Measurements from ENCODE around the gene PNMA8C. TPM values are rescaled to one million over a fixed set of nuclear protein-coding genes. Genes with fewer than 3 reads are reported as not detected.
A peak's percentile ranks its signal among the peaks of the same experiment; 100 is the strongest.

PNMA8C gene
- total and polyA plus RNA-seq, 2 experiments from 2014 or later = 0.44 to 2.3 TPM

GRCh38 chr19:46470376-46470775, 41.6 kb upstream of the PNMA8C start (continued):
- no peak for TF ChIP-seq EZH2phosphoT487 (IDR thresholded peaks at IDR 0.05; ENCODE audit: unreplicated experiment)
- no peak for TF ChIP-seq STAT1 (IDR thresholded peaks at IDR 0.05; ENCODE audit: unreplicated experiment)
- TF ChIP-seq ZNF114 (CRISPR knock-in tag; IDR thresholded peaks at IDR 0.05) = no peak
- TF ChIP-seq, protein P1, sequence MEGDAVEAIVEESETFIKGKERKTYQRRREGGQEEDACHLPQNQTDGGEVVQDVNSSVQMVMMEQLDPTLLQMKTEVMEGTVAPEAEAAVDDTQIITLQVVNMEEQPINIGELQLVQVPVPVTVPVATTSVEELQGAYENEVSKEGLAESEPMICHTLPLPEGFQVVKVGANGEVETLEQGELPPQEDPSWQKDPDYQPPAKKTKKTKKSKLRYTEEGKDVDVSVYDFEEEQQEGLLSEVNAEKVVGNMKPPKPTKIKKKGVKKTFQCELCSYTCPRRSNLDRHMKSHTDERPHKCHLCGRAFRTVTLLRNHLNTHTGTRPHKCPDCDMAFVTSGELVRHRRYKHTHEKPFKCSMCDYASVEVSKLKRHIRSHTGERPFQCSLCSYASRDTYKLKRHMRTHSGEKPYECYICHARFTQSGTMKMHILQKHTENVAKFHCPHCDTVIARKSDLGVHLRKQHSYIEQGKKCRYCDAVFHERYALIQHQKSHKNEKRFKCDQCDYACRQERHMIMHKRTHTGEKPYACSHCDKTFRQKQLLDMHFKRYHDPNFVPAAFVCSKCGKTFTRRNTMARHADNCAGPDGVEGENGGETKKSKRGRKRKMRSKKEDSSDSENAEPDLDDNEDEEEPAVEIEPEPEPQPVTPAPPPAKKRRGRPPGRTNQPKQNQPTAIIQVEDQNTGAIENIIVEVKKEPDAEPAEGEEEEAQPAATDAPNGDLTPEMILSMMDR (conservative IDR thresholded peaks at IDR 0.05; ENCODE audit: low read depth in 2 of 2) = no peak
- no peak for TF ChIP-seq JUNB (IDR thresholded peaks at IDR 0.05; ENCODE audit: unreplicated experiment)
- TF ChIP-seq REST (IDR thresholded peaks at IDR 0.05; ENCODE audit: unreplicated experiment) = no peak

DNA sequence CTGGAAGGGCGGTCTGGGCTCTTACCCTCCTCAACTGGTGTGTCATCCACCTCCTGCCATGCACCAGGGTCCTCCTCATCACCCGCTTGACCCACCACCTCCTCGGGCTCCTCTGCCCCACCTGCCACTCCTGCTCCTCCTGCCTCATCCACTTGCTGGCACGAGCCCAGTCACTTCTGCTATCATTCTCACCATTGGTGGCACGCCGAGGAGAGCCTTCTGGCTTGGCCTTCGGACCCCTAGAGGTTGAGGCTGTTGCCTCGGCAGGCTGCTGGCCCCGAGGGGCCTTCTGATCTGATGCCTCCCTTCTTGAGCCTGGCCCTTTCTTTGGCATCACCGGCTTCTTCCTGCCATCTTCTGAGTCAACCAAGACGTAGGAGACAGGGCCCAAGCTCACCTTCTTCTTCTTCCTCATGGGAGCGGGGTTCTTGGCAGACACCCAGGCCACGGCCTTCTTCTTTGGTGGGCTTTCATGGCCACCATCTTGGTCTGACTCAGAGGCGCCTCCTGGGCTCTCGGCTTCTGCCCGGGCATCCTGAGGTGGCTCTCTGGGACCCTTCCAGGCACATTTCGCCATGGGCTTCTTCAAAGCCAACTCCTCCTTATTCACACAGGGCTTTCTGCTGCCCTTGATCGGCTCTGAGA, 40.9 kb upstream of the PNMA8C start:
- no peaks in the 10 kb centered on the region for H4K20me1 ChIP-seq (replicated peaks; ENCODE audit: insufficient read depth)
- no peaks in the 10 kb centered on the region for H3K9me2 ChIP-seq (ENCODE audit: insufficient read depth)
- peaks cover 40% of the 10 kb centered on the region for H3K36me3 Mint-ChIP-seq (ENCODE audit: low read depth)
- no peaks in the 10 kb centered on the region for H3K36me3 ChIP-seq (ENCODE audit: insufficient read depth)
- peaks cover 11% of the 10 kb centered on the region for H3K4me1 Mint-ChIP-seq
- H3K27me3 Mint-ChIP-seq (ENCODE audit: insufficient read depth, low read depth, poor library complexity) = peaks cover 15% of the 10 kb centered on the region
- DNase-seq (ENCODE audit: low spot score) (no peak), ATAC-seq (no peak)
- TF ChIP-seq EZH2phosphoT487 (IDR thresholded peaks at IDR 0.05; ENCODE audit: unreplicated experiment) (no peak), NANOG (IDR thresholded peaks at IDR 0.05; ENCODE audit: borderline replicate concordance) (no peak), ZNF331 (CRISPR knock-in tag; IDR thresholded peaks at IDR 0.05; ENCODE audit: low read depth) (no peak), POLR2AphosphoS5 (IDR thresholded peaks at IDR 0.05; ENCODE audit: low read depth) (no peak), JUNB (IDR thresholded peaks at IDR 0.05; ENCODE audit: unreplicated experiment) (no peak), EZH2 (IDR thresholded peaks at IDR 0.05; ENCODE audit: low read depth, unreplicated experiment) (no peak)
- TF ChIP-seq, protein P2, sequence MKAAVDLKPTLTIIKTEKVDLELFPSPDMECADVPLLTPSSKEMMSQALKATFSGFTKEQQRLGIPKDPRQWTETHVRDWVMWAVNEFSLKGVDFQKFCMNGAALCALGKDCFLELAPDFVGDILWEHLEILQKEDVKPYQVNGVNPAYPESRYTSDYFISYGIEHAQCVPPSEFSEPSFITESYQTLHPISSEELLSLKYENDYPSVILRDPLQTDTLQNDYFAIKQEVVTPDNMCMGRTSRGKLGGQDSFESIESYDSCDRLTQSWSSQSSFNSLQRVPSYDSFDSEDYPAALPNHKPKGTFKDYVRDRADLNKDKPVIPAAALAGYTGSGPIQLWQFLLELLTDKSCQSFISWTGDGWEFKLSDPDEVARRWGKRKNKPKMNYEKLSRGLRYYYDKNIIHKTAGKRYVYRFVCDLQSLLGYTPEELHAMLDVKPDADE (IDR thresholded peaks at IDR 0.05) = no peak
- no peak overlapping the region for H2AFZ ChIP-seq
- 0 out of 2 replicates have a peak, but pooled peaks cover 3% of the 10 kb centered on the region for H3F3A ChIP-seq (replicated peaks; ENCODE audit: low read depth)
- no peak overlapping the region for H3K4me3 ChIP-seq
- no peak overlapping the region for H3K27ac ChIP-seq (ENCODE audit: low read depth)
- no peaks in the 10 kb centered on the region for H3K9me3 Mint-ChIP-seq
- peaks cover 14% of the 10 kb centered on the region for H3K4me1 ChIP-seq (ENCODE audit: insufficient read depth)
- H3K4me3 Mint-ChIP-seq = 0 out of 3 replicates have a peak overlapping the region, but pooled peaks have one; percentile 23
- H3K27ac Mint-ChIP-seq = no peak overlapping the region
- peaks cover 5% of the 10 kb centered on the region; the same call in 1 of the 2 replicates for H3K27me3 ChIP-seq (ENCODE audit: insufficient read depth)
- peaks cover 4% of the 10 kb centered on the region; the same call in 1 of the 2 replicates for H3K79me2 ChIP-seq (replicated peaks; ENCODE audit: insufficient read depth)
- no peak overlapping the region for H3K4me2 ChIP-seq
